ENCODE measurements around the gene C19orf47. TPM values are rescaled to one million over a fixed set of nuclear protein-coding genes. Genes with fewer than 3 reads are reported as not detected.

Gene C19orf47
- total and polyA plus RNA-seq, 2 donors: 7.3 to 13.9 TPM

GRCh38 chr19:40274585-40275544 is 73.3 kb downstream of the C19orf47 start:
- peak; percentile 48 to 87 (median 73) for DNase-seq (ENCODE audit: low read depth in 6 of 9, low spot score in 9 of 9)
- Histone ChIP-seq H3K4me3 (ENCODE audit: low read length in 2 of 2) (peak overlapping the region in 1 of 2 donors; percentile 21), H3K4me1 (ENCODE audit: control insufficient read depth in 2 of 2, insufficient read depth in 2 of 2, low read length in 2 of 2) (peaks cover 29 to 60% of the 10 kb centered on the region in 2 donors), H3K9me3 (ENCODE audit: control insufficient read depth in 2 of 2, insufficient read depth in 1 of 2, low read length in 1 of 2) (no peaks in the 10 kb centered on the region), H3K36me3 (ENCODE audit: control insufficient read depth in 2 of 2, insufficient read depth in 2 of 2, low read length in 1 of 2) (peaks cover 0 to 10% of the 10 kb centered on the region in 2 donors), H3K27me3 (ENCODE audit: control insufficient read depth in 2 of 2, insufficient read depth in 1 of 2, low read length in 1 of 2) (no peaks in the 10 kb centered on the region), H3K27ac (ENCODE audit: low read depth in 1 of 2, low read length in 1 of 2) (peak overlapping the region; percentile 61 to 79)
- WGBS: 48% methylated on average over 28 of the region's 28 CpGs

- peaks cover 19 to 48% of the 10 kb centered on the region in 2 donors for H3K4me1 ChIP-seq (ENCODE audit: control insufficient read depth in 2 of 2, insufficient read depth in 2 of 2, low read length in 2 of 2)
- no peak overlapping the region for H3K4me3 ChIP-seq (ENCODE audit: low read length in 2 of 2)
- H3K36me3 ChIP-seq (ENCODE audit: control insufficient read depth in 2 of 2, insufficient read depth in 2 of 2, low read length in 1 of 2): peaks cover 0 to 10% of the 10 kb centered on the region in 2 donors
- peak overlapping the region; percentile 10 to 79 for H3K27ac ChIP-seq (ENCODE audit: low read depth in 1 of 2, low read length in 1 of 2)
- no peak for DNase-seq (ENCODE audit: low read depth in 6 of 9, low spot score in 9 of 9)
- 67% methylated on average over 14 of the region's 14 CpGs for WGBS
- no peaks in the 10 kb centered on the region for H3K9me3 ChIP-seq (ENCODE audit: control insufficient read depth in 2 of 2, insufficient read depth in 1 of 2, low read length in 1 of 2)
- no peaks in the 10 kb centered on the region for H3K27me3 ChIP-seq (ENCODE audit: control insufficient read depth in 2 of 2, insufficient read depth in 1 of 2, low read length in 1 of 2)
Observed at GRCh38 chr19:40273469-40274360, 74.5 kb downstream of the C19orf47 start.

GRCh38 chr19:40272261-40272660 is 75.9 kb downstream of the C19orf47 start:
- H3K4me3 ChIP-seq (ENCODE audit: low read length in 2 of 2): no peak overlapping the region
- no peaks in the 10 kb centered on the region for H3K9me3 ChIP-seq (ENCODE audit: control insufficient read depth in 2 of 2, insufficient read depth in 1 of 2, low read length in 1 of 2)
- WGBS: 97% methylated on average over 14 of the region's 14 CpGs
- no peaks in the 10 kb centered on the region for H3K27me3 ChIP-seq (ENCODE audit: control insufficient read depth in 2 of 2, insufficient read depth in 1 of 2, low read length in 1 of 2)
- H3K27ac ChIP-seq (ENCODE audit: low read depth in 1 of 2, low read length in 1 of 2): no peak overlapping the region
- H3K4me1 ChIP-seq (ENCODE audit: control insufficient read depth in 2 of 2, insufficient read depth in 2 of 2, low read length in 2 of 2): peaks cover 19 to 41% of the 10 kb centered on the region in 2 donors
- peaks cover 4 to 12% of the 10 kb centered on the region in 2 donors for H3K36me3 ChIP-seq (ENCODE audit: control insufficient read depth in 2 of 2, insufficient read depth in 2 of 2, low read length in 1 of 2)
- no peak for DNase-seq (ENCODE audit: low read depth in 6 of 9, low spot score in 9 of 9)

GRCh38 chr19:40271706-40272105 is 76.5 kb downstream of the C19orf47 start:
- Histone ChIP-seq H3K4me1 (ENCODE audit: control insufficient read depth in 2 of 2, insufficient read depth in 2 of 2, low read length in 2 of 2) (peaks cover 19 to 41% of the 10 kb centered on the region in 2 donors), H3K36me3 (ENCODE audit: control insufficient read depth in 2 of 2, insufficient read depth in 2 of 2, low read length in 1 of 2) (peaks cover 4 to 12% of the 10 kb centered on the region in 2 donors), H3K9me3 (ENCODE audit: control insufficient read depth in 2 of 2, insufficient read depth in 1 of 2, low read length in 1 of 2) (no peaks in the 10 kb centered on the region), H3K4me3 (ENCODE audit: low read length in 2 of 2) (no peak overlapping the region), H3K27ac (ENCODE audit: low read depth in 1 of 2, low read length in 1 of 2) (peak overlapping the region in 1 of 2 donors; percentile 71), H3K27me3 (ENCODE audit: control insufficient read depth in 2 of 2, insufficient read depth in 1 of 2, low read length in 1 of 2) (no peaks in the 10 kb centered on the region)
- DNase-seq (ENCODE audit: low read depth in 6 of 9, low spot score in 9 of 9): no peak
- WGBS: 87% methylated on average over 4 of the region's 4 CpGs

GRCh38 chr19:40270362-40271089 is 77.7 kb downstream of the C19orf47 start:
- Histone ChIP-seq H3K4me1 (ENCODE audit: control insufficient read depth in 2 of 2, insufficient read depth in 2 of 2, low read length in 2 of 2) (peaks cover 19 to 42% of the 10 kb centered on the region in 2 donors), H3K27me3 (ENCODE audit: control insufficient read depth in 2 of 2, insufficient read depth in 1 of 2, low read length in 1 of 2) (no peaks in the 10 kb centered on the region), H3K4me3 (ENCODE audit: low read length in 2 of 2) (no peak overlapping the region), H3K27ac (ENCODE audit: low read depth in 1 of 2, low read length in 1 of 2) (no peak overlapping the region), H3K9me3 (ENCODE audit: control insufficient read depth in 2 of 2, insufficient read depth in 1 of 2, low read length in 1 of 2) (no peaks in the 10 kb centered on the region), H3K36me3 (ENCODE audit: control insufficient read depth in 2 of 2, insufficient read depth in 2 of 2, low read length in 1 of 2) (peaks cover 4 to 12% of the 10 kb centered on the region in 2 donors)
- 95% methylated on average over 12 of the region's 12 CpGs for WGBS
- DNase-seq (ENCODE audit: low read depth in 6 of 9, low spot score in 9 of 9): no peak

Other genes with a start within 250 kb of the C19orf47 start
- gene MAP3K10, start 157.0 kb downstream of the C19orf47 start, total RNA-seq: 4.8 TPM
- 10.8 TPM for gene MAP3K10, start 157.0 kb downstream of the C19orf47 start, polyA plus RNA-seq
- gene TTC9B, start 130.0 kb downstream of the C19orf47 start, total RNA-seq: not detected
- gene TTC9B, start 130.0 kb downstream of the C19orf47 start, polyA plus RNA-seq: 0.11 TPM
- 0.05 TPM for gene CCNP, start 121.7 kb downstream of the C19orf47 start, total RNA-seq
- gene CCNP, start 121.7 kb downstream of the C19orf47 start, polyA plus RNA-seq: 0.34 TPM
- gene AKT2, start 63.1 kb downstream of the C19orf47 start, total RNA-seq: 48.9 TPM
- gene AKT2, start 63.1 kb downstream of the C19orf47 start, polyA plus RNA-seq: 110 TPM
- 70.3 TPM for gene PLD3, start 298 bp upstream of the C19orf47 start, total RNA-seq
- gene PLD3, start 298 bp upstream of the C19orf47 start, polyA plus RNA-seq: 108 TPM
- under 0.01 TPM for gene HIPK4, start 41.8 kb upstream of the C19orf47 start, total RNA-seq
- gene HIPK4, start 41.8 kb upstream of the C19orf47 start, polyA plus RNA-seq: 0.07 TPM
- gene PRX, start 65.0 kb upstream of the C19orf47 start, total RNA-seq: 1.0 TPM
- gene PRX, start 65.0 kb upstream of the C19orf47 start, polyA plus RNA-seq: 1.7 TPM
- gene SERTAD1, start 77.6 kb upstream of the C19orf47 start, total RNA-seq: 7.6 TPM
- gene SERTAD1, start 77.6 kb upstream of the C19orf47 start, polyA plus RNA-seq: 15.4 TPM
- gene SERTAD3, start 95.9 kb upstream of the C19orf47 start, total RNA-seq: 17.6 TPM
- gene SERTAD3, start 95.9 kb upstream of the C19orf47 start, polyA plus RNA-seq: 35.2 TPM
- 49.9 TPM for gene BLVRB, start 117.3 kb upstream of the C19orf47 start, total RNA-seq
- gene BLVRB, start 117.3 kb upstream of the C19orf47 start, polyA plus RNA-seq: 88.8 TPM
- 0.24 TPM for gene SPTBN4, start 118.6 kb upstream of the C19orf47 start, total RNA-seq
- 0.73 TPM for gene SPTBN4, start 118.6 kb upstream of the C19orf47 start, polyA plus RNA-seq
- 33.1 TPM for gene SHKBP1, start 228.5 kb upstream of the C19orf47 start, total RNA-seq
- gene SHKBP1, start 228.5 kb upstream of the C19orf47 start, polyA plus RNA-seq: 117 TPM

Data from thymus (tissue), 11 donors.